KMS-11 (cell line): ENCODE results near the gene PLEKHA8.

ENCODE experiments used
- H2AFZ ChIP-seq: fragments of 200-600 bp; sonication (generic); 2 replicates; pipeline ENCODE4 v1.6.1; 2016; ENCODE audit warnings: antibody characterized with exemption, mixed run types, low read depth
- H3K27ac ChIP-seq: fragments of 200-600 bp; sonication (generic); 2 replicates; pipeline ENCODE4 v1.6.1; 2016; ENCODE audit warnings: mild to moderate bottlenecking, mixed run types
- H3K27me3 ChIP-seq: fragments of 200-600 bp; sonication (generic); 2 replicates; pipeline ENCODE4 v1.6.1; 2017; ENCODE audit warnings: mild to moderate bottlenecking, low read depth, mixed run types, moderate library complexity; ENCODE audit not compliant: insufficient read depth
- H3K36me3 ChIP-seq: fragments of 200-600 bp; sonication (generic); 2 replicates; pipeline ENCODE4 v1.6.1; 2017; ENCODE audit warnings: mild to moderate bottlenecking, mixed run types; ENCODE audit not compliant: insufficient read depth
- H3K4me1 ChIP-seq: fragments of 200-600 bp; sonication (generic); 2 replicates; pipeline ENCODE4 v1.6.1; 2016; ENCODE audit warnings: mild to moderate bottlenecking, low read depth, mixed run types; ENCODE audit not compliant: poor library complexity, severe bottlenecking
- H3K4me2 ChIP-seq: fragments of 200-600 bp; sonication (generic); 2 replicates; pipeline ENCODE4 v1.7.0; 2016; ENCODE audit warnings: mild to moderate bottlenecking, mixed run types
- H3K4me3 ChIP-seq: fragments of 200-600 bp; sonication (generic); IDR thresholded peaks from 2 replicates; pipeline ENCODE4 v1.6.1; 2017; ENCODE audit warnings: low read depth, low read length, mixed read lengths; ENCODE audit not compliant: insufficient read depth
- H3K79me2 ChIP-seq: fragments of 200-600 bp; sonication (generic); 2 replicates; pipeline ENCODE4 v1.6.1; 2016; ENCODE audit warnings: low read depth, mixed run types; ENCODE audit not compliant: insufficient read depth
- H3K9ac ChIP-seq: fragments of 200-600 bp; sonication (generic); 2 replicates; pipeline ENCODE4 v1.6.1; 2016; ENCODE audit warnings: mild to moderate bottlenecking, mixed run types
- H4K20me1 ChIP-seq: fragments of 200-600 bp; sonication (generic); 2 replicates; pipeline ENCODE4 v1.6.1; 2016; ENCODE audit warnings: mild to moderate bottlenecking, mixed run types; ENCODE audit not compliant: insufficient read depth
- TF ChIP-seq, protein P1 (sequence below): fragments of 200-600 bp; sonication (generic); conservative IDR thresholded peaks from 2 replicates; pipeline ENCODE4 v1.6.1; 2017; ENCODE audit warnings: low read depth, mild to moderate bottlenecking, antibody characterized with exemption, low read length, moderate library complexity, mixed read lengths

Gene PLEKHA8

DNA sequence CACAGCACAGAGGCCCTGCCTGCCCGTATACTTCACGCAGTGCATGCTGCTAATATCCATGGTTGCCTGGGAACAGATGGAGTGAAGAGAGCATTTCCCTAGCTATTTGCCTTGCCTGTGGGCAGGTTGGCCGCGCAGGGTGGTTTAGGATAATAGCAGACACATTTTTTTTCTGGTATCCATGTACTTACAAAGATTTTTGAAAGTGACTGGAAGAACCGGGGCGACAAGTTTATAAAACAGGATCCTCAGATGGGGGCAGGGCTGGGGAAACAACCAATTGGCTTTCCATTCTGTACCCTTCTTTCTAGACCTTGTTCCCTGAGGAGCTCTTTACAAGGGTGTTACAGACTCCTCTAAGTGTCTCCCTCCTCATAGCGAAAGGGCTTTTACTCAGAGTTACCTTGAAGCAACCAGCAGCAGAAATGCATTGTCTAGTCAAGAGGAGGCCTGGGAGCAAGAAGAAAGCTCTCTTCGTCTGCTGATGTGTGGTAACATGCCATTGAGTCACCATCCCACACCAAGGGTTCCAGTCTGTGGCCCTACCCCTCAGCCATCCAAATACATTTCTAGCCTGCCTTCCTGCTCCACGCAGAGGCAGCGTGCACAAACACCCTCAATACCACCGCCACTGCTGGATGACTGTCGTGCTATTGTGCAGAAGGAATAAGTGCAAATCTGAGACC, 138.1 kb downstream of the PLEKHA8 start:
- Histone ChIP-seq H3K79me2 (no peaks in the 10 kb centered on the region), H3K27me3 (no peaks in the 10 kb centered on the region), H3K4me3 (no peak overlapping the region), H3K9ac (no peak overlapping the region), H3K4me2 (no peak overlapping the region), H4K20me1 (no peaks in the 10 kb centered on the region), H2AFZ (no peak overlapping the region), H3K4me1 (no peaks in the 10 kb centered on the region), H3K27ac (no peak overlapping the region), H3K36me3 (no peaks in the 10 kb centered on the region)
- TF ChIP-seq, protein P1, sequence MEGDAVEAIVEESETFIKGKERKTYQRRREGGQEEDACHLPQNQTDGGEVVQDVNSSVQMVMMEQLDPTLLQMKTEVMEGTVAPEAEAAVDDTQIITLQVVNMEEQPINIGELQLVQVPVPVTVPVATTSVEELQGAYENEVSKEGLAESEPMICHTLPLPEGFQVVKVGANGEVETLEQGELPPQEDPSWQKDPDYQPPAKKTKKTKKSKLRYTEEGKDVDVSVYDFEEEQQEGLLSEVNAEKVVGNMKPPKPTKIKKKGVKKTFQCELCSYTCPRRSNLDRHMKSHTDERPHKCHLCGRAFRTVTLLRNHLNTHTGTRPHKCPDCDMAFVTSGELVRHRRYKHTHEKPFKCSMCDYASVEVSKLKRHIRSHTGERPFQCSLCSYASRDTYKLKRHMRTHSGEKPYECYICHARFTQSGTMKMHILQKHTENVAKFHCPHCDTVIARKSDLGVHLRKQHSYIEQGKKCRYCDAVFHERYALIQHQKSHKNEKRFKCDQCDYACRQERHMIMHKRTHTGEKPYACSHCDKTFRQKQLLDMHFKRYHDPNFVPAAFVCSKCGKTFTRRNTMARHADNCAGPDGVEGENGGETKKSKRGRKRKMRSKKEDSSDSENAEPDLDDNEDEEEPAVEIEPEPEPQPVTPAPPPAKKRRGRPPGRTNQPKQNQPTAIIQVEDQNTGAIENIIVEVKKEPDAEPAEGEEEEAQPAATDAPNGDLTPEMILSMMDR = no peak

DNA sequence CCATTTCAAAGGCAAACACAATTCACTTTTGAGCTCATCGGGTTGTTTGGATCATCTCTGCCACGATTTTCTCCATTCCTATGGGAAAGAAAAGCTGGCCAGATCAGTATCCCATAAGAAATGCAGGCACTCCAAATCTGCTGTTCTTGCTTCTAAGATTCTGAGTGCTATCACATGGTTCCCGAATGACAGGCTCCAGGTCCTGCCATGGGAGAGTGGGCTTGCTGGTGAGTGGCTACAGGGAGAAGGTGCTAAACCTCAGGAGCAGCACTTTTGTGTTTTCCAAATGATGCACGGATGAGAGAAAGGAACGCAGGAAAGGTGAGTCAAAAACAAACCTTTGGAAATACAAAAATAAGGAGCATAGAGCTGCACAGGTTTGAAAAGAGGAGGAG, 138.6 kb downstream of the PLEKHA8 start:
- Histone ChIP-seq H3K27me3 (no peaks in the 10 kb centered on the region), H3K4me2 (no peak overlapping the region), H3K4me3 (no peak overlapping the region), H3K36me3 (no peaks in the 10 kb centered on the region), H3K4me1 (no peaks in the 10 kb centered on the region), H3K79me2 (no peaks in the 10 kb centered on the region), H3K9ac (no peak overlapping the region), H4K20me1 (no peaks in the 10 kb centered on the region), H3K27ac (no peak overlapping the region), H2AFZ (no peak overlapping the region)
- TF ChIP-seq, protein P1 = no peak

DNA sequence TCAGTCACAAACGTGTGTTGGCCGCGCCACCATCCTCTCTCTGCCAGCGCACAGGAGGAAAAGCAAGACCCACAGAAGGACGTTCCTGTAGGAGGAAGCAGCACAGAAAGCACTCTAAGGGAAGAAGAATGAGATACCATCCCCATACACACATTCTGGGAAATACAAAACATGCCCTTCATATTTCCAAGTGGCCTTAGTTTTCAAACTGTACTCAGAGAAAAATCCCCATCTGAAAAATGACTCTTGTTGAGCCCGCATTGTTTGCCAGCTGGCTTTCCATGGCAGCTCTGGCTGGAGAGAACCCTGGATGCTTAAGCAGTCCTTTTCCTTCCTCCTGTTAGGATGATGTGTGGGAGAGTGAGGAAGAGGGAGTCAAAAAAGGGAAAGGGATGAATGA, 139.7 kb downstream of the PLEKHA8 start:
- H4K20me1 ChIP-seq = no peaks in the 10 kb centered on the region
- no peaks in the 10 kb centered on the region for H3K36me3 ChIP-seq
- no peak overlapping the region for H3K27ac ChIP-seq
- no peaks in the 10 kb centered on the region for H3K79me2 ChIP-seq
- no peak overlapping the region for H3K9ac ChIP-seq
- H3K4me2 ChIP-seq = no peak overlapping the region
- H3K27me3 ChIP-seq = no peaks in the 10 kb centered on the region
- H3K4me1 ChIP-seq = no peaks in the 10 kb centered on the region
- H2AFZ ChIP-seq = no peak overlapping the region
- H3K4me3 ChIP-seq = no peak overlapping the region
- TF ChIP-seq, protein P1 = no peak

DNA sequence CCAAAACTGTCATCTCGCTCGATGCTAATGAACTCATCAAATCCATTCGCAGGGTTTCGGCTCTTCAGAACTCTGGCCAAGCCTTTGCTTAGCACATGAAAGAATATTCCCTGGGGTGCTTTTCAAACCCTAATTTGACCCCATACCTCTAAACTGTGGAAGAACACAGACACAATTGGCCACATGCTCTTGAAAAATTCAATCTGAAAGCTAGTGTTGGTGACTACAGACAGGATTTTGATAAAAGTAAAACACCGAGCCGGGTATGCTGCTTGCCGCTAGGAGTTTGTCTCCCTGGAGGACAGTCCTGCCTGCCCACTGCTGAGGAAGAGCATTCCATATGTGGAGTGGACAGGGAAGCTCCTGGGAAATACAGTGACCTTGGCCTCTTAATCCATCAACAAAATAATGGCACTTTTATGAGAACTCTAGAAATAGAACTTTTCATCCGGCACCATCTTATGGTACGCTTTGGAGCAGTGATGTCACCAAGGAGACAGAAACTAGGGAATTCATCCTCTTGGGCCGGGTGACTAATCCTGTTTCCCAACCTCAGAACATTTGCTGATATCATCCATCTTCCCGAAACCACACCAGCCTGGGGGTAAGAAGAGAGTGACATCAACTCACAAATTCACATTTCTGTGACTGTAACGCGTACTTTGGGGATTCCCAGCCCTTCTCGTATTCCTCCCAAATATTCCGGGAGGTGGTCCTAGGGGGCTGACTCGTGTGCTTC, 140.8 kb downstream of the PLEKHA8 start:
- Histone ChIP-seq H4K20me1 (no peaks in the 10 kb centered on the region), H3K4me3 (no peak overlapping the region), H3K27ac (no peak overlapping the region), H3K27me3 (no peaks in the 10 kb centered on the region), H2AFZ (no peak overlapping the region), H3K4me1 (no peaks in the 10 kb centered on the region), H3K9ac (no peak overlapping the region), H3K4me2 (no peak overlapping the region), H3K79me2 (no peaks in the 10 kb centered on the region), H3K36me3 (no peaks in the 10 kb centered on the region)
- TF ChIP-seq, protein P1 = no peak
